ENCODE results near the gene MCM6.
"Not testable (repeated sequence)": the region's sequence is repeated elsewhere in the genome, so short reads cannot be mapped to it uniquely, and the experiment has no call there.

The MCM6 gene

DNA sequence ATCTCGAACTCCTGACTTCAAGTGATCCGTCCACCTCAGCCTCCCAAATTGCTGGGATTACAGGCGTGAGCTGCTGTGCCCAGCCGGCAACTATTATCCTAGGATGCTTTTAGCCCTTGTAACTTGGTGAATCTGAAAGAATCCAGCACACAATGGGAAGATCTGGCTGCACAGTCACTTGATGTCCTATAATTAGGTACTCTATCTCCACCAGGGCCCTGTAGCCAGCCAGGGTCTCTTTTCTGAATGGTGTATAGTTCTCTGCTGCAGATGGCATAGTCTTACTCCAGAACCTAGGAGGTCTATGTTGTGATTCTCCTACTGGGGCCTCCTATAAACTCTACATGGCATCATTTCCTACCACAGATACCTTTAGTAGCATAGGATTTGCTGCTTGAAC is 13.9 kb upstream of the MCM6 start:
- Mint-ChIP-seq H3K4me3 (no peak overlapping the region), H3K27me3 (peaks cover 5 to 13% of the 10 kb centered on the region in 2 donors), H3K27ac (no peak overlapping the region), H3K4me1 (peaks cover 0 to 4% of the 10 kb centered on the region in 2 donors), H3K9me3 (peaks cover 0 to 5% of the 10 kb centered on the region in 2 donors), H3K36me3 (no peaks in the 10 kb centered on the region)
- DNase-seq (no peak), ATAC-seq (replicated peaks) (no peak)

DNA sequence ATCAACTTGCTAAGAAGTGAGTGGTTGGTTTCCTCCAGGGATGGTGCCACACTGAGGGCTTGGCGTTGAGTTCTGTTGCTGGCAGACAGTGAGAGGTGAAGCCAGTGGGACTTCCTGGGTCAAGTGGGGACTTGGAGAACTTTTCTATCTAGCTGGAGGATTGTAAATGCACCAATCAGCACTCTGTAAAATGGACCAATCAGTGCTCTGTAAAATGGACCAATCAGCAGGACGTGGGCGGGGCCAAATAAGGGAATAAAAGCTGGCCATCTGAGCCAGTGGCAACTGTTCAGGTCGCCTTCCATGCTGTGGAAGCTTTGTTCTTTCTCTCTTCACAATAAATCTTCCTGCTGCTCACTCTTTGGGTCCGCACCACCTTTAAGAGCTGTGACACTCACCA is 12.3 kb upstream of the MCM6 start:
- peaks cover 6 to 14% of the 10 kb centered on the region in 2 donors for H3K27me3 Mint-ChIP-seq
- not testable (repeated sequence) for H3K9me3 Mint-ChIP-seq; H3K27ac Mint-ChIP-seq; DNase-seq; ATAC-seq (replicated peaks); H3K4me1 Mint-ChIP-seq; H3K36me3 Mint-ChIP-seq; H3K4me3 Mint-ChIP-seq

DNA sequence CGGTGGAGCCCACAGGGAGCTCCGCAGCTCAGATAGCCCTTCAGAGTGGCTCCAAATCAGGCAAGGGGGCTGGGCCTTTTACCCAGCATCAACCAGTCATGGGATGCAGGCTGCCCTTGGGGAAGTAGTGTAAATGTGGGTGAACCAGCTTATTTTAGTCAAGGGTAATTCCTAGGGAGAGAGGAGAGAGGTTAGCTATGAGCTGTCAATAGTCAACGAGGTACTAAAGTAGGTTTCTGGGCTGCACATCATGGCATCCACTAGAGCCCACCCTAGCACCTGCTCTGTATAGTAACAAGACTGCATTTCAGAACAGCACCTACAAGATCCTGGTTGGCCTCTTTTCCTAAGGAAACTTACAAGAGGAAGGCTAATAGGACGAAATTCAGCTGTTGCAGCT is 9.5 kb upstream of the MCM6 start:
- Mint-ChIP-seq H3K9me3 (peaks cover 0 to 5% of the 10 kb centered on the region in 2 donors), H3K27me3 (peaks cover 6 to 14% of the 10 kb centered on the region in 2 donors), H3K36me3 (no peaks in the 10 kb centered on the region), H3K4me3 (no peak overlapping the region), H3K27ac (no peak overlapping the region), H3K4me1 (peaks cover 0 to under 1% of the 10 kb centered on the region in 2 donors)
- DNase-seq (no peak), ATAC-seq (replicated peaks) (no peak)

DNA sequence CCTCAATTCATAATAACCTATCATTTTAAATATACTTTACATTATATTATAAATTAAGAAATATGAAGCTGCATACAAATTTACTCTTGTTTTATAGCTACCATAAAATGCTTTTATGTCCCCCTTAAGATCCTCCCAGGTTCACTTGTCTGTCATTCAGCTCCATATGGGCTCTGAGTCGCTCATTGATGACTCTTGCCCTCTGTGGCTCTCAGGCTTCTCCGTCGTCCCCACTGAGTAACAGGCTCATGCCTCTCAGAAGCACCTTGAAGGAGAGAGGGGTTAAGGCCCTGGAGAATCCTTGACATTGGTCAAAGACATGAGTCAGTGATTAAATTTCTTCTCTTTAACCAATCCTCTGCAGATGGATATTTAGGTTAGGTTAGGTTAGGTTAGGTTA is 6.2 kb upstream of the MCM6 start:
- ATAC-seq (replicated peaks) (no peak), DNase-seq (no peak)
- Mint-ChIP-seq H3K27me3 (peaks cover 6% of the 10 kb centered on the region in 2 donors), H3K36me3 (no peaks in the 10 kb centered on the region), H3K4me3 (no peak overlapping the region), H3K9me3 (no peaks in the 10 kb centered on the region), H3K4me1 (peaks cover 3 to 4% of the 10 kb centered on the region in 2 donors), H3K27ac (no peak overlapping the region)

DNA sequence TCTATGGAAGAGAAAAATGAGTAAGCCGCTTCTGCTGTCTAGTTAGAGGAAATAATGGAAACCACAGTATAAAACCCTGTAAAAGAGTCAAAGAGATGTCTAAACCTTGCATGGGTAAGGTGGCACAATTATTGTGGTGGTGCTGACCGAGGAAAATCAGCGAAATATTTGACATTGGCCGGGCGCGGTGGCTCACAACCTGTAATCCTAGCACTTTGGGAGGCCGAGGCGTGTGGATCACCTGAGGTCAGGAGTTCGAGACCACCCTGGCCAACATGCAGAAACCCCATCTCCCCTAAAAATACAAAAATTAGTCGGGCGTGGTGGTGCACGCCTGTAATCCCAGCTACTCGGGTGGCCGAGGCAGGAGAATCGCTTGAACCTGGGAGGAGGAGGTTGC is 527 bp upstream of the MCM6 start:
- peak in 1 of 2 donors; percentile 3 for ATAC-seq (replicated peaks)

DNA sequence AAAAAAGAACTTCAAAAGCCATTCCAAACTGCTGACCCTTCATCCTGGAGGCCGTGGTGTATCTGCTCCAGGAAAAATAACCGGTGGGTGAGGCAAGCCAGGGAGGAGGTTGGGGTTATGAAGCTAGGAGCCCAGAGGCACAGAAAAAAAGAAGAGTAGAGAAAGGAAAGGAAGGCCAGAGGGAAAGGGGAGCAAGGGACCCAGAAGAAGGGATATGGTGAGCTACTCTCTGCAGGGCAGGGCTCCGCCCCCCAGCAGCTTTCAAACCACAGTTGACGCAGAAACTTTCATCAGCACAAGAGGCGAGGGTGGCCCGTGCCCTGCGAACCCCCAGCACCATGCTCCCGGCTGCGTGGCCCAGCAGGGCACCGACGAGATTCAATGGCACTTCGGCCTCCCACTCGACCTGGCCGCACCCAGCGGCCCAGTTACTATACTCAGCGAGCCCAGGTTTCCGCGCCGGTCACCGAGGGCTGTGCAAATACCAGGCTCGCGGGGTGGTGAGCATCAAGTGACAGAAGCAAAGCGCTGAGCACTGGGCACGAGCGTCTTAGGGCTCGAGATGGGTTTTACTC is 665 bp downstream of the MCM6 start:
- DNase-seq = peak; percentile 65
- peaks cover 14 to 38% of the 10 kb centered on the region in 2 donors for H3K36me3 Mint-ChIP-seq
- peaks cover 20 to 36% of the 10 kb centered on the region in 2 donors for H3K4me1 Mint-ChIP-seq
- H3K27ac Mint-ChIP-seq = peak overlapping the region; percentile 97
- ATAC-seq (replicated peaks) = peak; percentile 79 to 81
- H3K27me3 Mint-ChIP-seq = no peaks in the 10 kb centered on the region
- H3K9me3 Mint-ChIP-seq = no peaks in the 10 kb centered on the region
- peak overlapping the region; percentile 84 to 91 for H3K4me3 Mint-ChIP-seq

More for the DNA sequence above, 527 bp upstream of the MCM6 start:
- peak overlapping the region; percentile 84 to 91 for H3K4me3 Mint-ChIP-seq
- not testable (repeated sequence) for DNase-seq, H3K27me3 Mint-ChIP-seq, H3K9me3 Mint-ChIP-seq
- peaks cover 13 to 31% of the 10 kb centered on the region in 2 donors for H3K36me3 Mint-ChIP-seq
- H3K27ac Mint-ChIP-seq = peak overlapping the region; percentile 97
- peaks cover 20 to 36% of the 10 kb centered on the region in 2 donors for H3K4me1 Mint-ChIP-seq

DNA sequence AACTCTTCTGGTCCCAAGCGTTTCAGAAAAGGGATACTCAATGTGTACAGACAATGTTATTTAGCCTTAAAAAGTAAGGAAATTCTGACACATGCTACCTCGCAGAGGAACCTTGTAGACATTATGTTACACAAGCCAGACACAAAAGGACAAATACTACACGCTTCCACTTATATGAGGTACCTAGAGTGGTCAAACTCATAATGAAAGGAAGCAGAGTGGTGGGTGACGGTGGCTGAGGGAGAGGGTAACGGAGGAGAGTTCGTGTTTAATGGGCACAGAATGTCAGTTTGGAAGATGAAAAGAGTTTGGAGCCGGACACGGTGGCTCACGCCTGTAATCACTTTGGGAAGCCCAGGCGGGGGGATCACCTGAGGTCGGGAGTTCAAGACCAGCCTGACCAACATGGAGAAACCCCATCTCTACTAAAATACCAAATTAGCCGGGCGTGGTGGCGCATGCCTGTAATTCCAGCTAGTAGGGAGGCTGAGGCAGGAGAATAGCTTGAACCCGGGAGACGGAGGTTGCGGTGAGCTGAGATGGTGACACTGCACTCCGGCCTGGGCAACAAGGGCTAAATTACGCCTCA is 1.4 kb downstream of the MCM6 start:
- Mint-ChIP-seq H3K4me3 (peak overlapping the region; percentile 84 to 91), H3K27ac (peak overlapping the region; percentile 97), H3K36me3 (peaks cover 17 to 42% of the 10 kb centered on the region in 2 donors), H3K27me3 (no peaks in the 10 kb centered on the region), H3K4me1 (peaks cover 20 to 36% of the 10 kb centered on the region in 2 donors), H3K9me3 (no peaks in the 10 kb centered on the region)
- DNase-seq = no peak
- no peak for ATAC-seq (replicated peaks)

DNA sequence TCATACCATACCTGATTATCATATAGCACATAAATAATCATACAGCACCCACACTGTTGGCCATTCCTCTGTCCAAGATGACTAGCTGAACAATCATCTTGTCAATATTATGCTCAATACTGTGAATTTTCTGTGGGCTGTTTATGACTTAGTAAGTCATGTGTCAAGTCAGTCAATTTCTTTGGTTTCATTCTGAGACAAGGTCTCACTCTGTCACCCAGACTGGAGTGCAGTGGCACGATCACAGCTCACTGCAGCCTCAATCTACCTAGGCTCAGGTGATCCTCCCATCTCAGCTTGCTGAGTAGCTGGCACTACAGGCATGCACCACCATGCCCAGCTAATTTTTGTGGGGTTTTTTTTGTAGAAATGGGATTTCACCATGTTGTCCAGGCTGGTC is 5.7 kb downstream of the MCM6 start:
- peaks cover 36 to 73% of the 10 kb centered on the region in 2 donors for H3K36me3 Mint-ChIP-seq

DNA sequence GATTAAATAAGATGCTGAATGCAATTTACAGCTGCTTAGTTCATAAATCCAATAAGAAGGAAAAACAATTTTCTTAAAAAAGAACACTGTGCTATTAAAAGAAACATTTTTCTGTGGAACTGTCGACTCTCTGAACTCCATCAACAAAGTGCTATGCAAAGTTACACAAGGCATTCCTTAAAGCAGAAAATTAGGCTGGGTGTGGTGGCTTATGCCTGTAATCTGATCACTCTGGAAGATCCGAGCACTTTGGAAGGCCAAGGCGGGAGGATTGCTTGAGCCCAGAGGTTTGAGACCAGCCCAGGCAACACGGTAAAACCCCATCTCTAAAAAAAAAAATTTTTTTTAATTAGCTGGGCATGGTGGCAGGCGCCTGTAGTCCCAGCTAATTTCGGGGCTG is 13.0 kb downstream of the MCM6 start:
- DNase-seq (no peak), ATAC-seq (replicated peaks) (no peak)
- Mint-ChIP-seq H3K4me3 (no peak overlapping the region), H3K27me3 (no peaks in the 10 kb centered on the region), H3K9me3 (no peaks in the 10 kb centered on the region), H3K36me3 (peaks cover 40 to 70% of the 10 kb centered on the region in 2 donors), H3K4me1 (peaks cover 0 to 2% of the 10 kb centered on the region in 2 donors), H3K27ac (no peak overlapping the region)

More for the DNA sequence above, 5.7 kb downstream of the MCM6 start:
- ATAC-seq (replicated peaks) (peak in 1 of 2 donors; percentile 60), DNase-seq (no peak)
- Mint-ChIP-seq H3K27me3 (no peaks in the 10 kb centered on the region), H3K9me3 (no peaks in the 10 kb centered on the region), H3K4me3 (no peak overlapping the region), H3K4me1 (peaks cover 13 to 21% of the 10 kb centered on the region in 2 donors), H3K27ac (no peak overlapping the region)

DNA sequence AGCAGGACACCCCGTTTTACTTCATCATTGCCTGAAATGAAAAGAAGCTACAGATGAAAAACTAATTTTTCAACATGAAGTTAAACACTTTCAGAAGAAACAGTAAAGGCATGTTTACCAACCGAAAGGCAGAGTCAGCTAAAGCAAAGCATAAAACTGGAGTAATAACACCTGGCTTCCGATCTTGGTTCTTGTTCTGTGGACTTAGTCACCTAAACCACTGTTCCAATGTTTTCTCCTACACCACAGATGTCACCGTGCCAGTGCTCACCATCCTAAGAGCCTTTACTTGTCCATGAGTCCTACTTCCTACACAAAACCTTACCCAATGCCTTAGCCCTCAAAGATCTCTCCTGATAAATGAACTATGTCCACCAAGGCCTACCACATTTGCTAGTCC is 13.5 kb downstream of the MCM6 start:
- H3K27ac Mint-ChIP-seq = no peak overlapping the region

DNA sequence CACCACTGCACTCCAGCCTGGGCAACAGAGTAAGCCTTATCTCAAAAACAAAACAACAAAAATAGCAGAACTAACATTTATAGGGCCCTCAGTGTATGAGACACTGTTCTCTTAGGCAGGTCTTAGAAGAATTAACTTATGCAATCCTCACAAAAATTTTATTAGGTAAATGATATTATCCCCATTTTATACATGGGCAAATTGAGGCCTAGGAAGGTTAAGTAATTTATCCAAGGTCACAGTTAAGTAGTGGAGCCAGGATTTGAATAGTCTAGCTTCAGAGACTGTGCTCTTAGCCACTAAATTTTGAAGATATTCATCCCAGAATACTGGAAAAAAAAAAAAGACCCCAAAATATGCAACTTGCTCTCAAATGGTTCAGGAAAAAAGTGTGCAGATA is 22.8 kb downstream of the MCM6 start:
- Mint-ChIP-seq H3K36me3 (peaks cover 47 to 55% of the 10 kb centered on the region in 2 donors), H3K4me3 (no peak overlapping the region), H3K27ac (no peak overlapping the region)

More for the DNA sequence above, 13.5 kb downstream of the MCM6 start:
- H3K4me3 Mint-ChIP-seq = no peak overlapping the region
- ATAC-seq (replicated peaks) (no peak), DNase-seq (no peak)
- H3K4me1 Mint-ChIP-seq = peaks cover 0 to 2% of the 10 kb centered on the region in 2 donors
- H3K9me3 Mint-ChIP-seq = no peaks in the 10 kb centered on the region
- no peaks in the 10 kb centered on the region for H3K27me3 Mint-ChIP-seq
- H3K36me3 Mint-ChIP-seq = peaks cover 40 to 68% of the 10 kb centered on the region in 2 donors

DNA sequence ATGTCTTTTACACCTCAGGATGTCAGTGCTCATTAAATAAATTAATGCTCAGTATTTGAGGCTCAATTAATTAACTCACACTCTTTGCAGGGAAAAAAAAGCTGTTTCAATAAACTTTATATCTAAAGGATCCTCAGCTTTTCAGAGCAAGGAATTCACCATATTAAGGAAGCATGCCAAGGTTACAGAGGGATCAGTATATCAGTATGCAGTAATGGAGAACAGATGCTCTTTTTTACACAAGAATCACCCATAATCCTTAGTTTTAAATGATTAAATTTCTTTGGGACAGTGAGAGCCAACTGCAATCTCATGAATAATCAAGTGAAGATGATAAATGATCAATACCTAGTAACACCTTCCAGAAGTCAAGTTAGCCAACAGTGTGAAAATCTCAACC is 24.4 kb downstream of the MCM6 start:
- Mint-ChIP-seq H3K4me3 (no peak overlapping the region), H3K27ac (no peak overlapping the region), H3K4me1 (peaks cover 0 to 3% of the 10 kb centered on the region in 2 donors), H3K36me3 (peaks cover 43 to 53% of the 10 kb centered on the region in 2 donors), H3K27me3 (no peaks in the 10 kb centered on the region), H3K9me3 (peaks cover 0 to 2% of the 10 kb centered on the region in 2 donors)
- no peak for ATAC-seq (replicated peaks)
- no peak for DNase-seq

More for the DNA sequence above, 22.8 kb downstream of the MCM6 start:
- no peaks in the 10 kb centered on the region for H3K27me3 Mint-ChIP-seq
- peaks cover 0 to 3% of the 10 kb centered on the region in 2 donors for H3K4me1 Mint-ChIP-seq
- H3K9me3 Mint-ChIP-seq = no peaks in the 10 kb centered on the region
- DNase-seq = no peak
- no peak for ATAC-seq (replicated peaks)

DNA sequence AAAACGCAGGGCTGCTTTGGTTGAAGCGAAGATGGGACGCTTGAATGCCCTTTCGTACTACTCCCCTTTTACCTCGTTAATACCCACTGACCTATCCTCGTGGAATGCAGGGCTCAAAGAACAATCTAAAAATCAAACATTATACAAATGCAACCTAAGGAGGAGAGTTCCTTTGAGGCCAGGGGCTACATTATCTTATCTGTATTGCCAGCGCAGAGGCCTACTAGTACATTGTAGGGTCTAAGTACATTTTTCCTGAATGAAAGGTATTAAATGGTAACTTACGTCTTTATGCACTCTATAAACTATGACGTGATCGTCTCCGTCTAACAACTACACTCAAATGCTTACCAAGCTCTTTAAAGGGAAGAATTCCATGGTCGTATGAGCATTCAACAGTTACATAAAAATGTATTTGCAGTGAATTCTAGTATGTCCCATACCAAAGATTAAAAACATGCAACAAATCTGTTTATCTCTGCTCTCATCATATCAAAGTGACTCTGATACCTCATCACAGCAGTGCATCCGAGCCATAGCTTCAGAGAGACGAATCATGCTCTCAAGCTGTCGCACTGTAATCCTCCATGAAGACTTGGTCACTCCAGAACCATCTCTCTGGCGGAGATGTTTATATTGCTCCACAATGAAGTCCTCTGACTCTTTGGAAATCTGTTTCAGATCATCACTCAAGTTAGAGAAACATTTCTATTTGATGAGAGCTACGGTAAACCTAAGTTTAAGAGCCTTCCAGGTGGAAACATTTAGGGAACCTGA is 25.2 kb downstream of the MCM6 start:
- H3K27me3 Mint-ChIP-seq = no peaks in the 10 kb centered on the region

DNA sequence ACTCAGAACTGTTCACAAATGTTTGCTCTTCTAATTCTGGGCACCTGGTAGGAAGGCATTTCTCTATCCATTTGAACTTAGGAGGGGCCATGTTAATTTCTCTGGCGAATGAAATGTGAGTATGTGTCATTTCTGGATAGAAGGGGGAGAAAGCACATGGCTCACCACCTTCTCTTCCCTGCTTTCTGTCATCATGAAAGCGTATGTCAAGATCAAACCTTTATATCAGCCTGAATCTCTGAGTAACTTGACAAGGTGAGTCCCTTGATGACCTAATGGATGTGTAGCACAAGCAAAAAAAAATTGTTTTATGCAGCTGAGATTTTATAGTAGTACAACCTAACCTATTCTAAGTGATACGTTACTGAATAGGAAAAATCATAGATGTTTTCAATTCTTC is 27.2 kb downstream of the MCM6 start:
- H3K36me3 Mint-ChIP-seq = peaks cover 45 to 58% of the 10 kb centered on the region in 2 donors
- H3K4me3 Mint-ChIP-seq = no peak overlapping the region
- no peaks in the 10 kb centered on the region for H3K27me3 Mint-ChIP-seq
- peaks cover 0 to 2% of the 10 kb centered on the region in 2 donors for H3K9me3 Mint-ChIP-seq
- peaks cover 0 to 5% of the 10 kb centered on the region in 2 donors for H3K4me1 Mint-ChIP-seq
- ATAC-seq (replicated peaks) = no peak
- DNase-seq = no peak
- H3K27ac Mint-ChIP-seq = no peak overlapping the region

More for the DNA sequence above, 25.2 kb downstream of the MCM6 start:
- Mint-ChIP-seq H3K36me3 (peaks cover 42 to 53% of the 10 kb centered on the region in 2 donors), H3K4me3 (no peak overlapping the region), H3K27ac (no peak overlapping the region), H3K9me3 (peaks cover 0 to 2% of the 10 kb centered on the region in 2 donors), H3K4me1 (peaks cover 0 to 3% of the 10 kb centered on the region in 2 donors)
- ATAC-seq (replicated peaks) (no peak), DNase-seq (no peak)

All from stimulated activated naive B cell treated with anti-CD40 and anti-IgM and Interleukin-4, amounts not matched to agents 10 μg/mL and 1 μg/mL and 100 μg/mL, for 72 hours (primary cell).